Measurements from ENCODE around the gene LAMC3. TPM values are rescaled to one million over a fixed set of nuclear protein-coding genes. Genes with fewer than 3 reads are reported as not detected.

Gene LAMC3
- total and polyA plus RNA-seq, 9 of the 15 experiments (the other 6 are each of a cell fraction or from before 2014, with no cell fraction given) = 0.10 TPM; not detected in 8

GRCh38 chr9:131038256-131039128, 29.5 kb downstream of the LAMC3 start:
- Histone ChIP-seq H3K4me2 (ENCODE audit: insufficient read depth, low read length) (no peak overlapping the region), H3K27me3 (ENCODE audit: control insufficient read depth in 2 of 2, insufficient read depth in 2 of 2, low read length in 2 of 2) (peaks cover 86 to 98% of the 10 kb centered on the region in 2 experiments), H3K27ac (ENCODE audit: extremely low read depth, low read depth, low read length) (no peak overlapping the region), H3K4me1 (replicated peaks in 1 of 2; ENCODE audit: control insufficient read depth in 2 of 2, insufficient read depth in 2 of 2, low read length in 2 of 2) (peaks cover 0 to 30% of the 10 kb centered on the region in 2 experiments; a peak in 2 of 5 replicates), H2AFZ (ENCODE audit: low read depth, low read length) (no peak overlapping the region), H3K36me3 (ENCODE audit: control insufficient read depth, insufficient read depth, low read length) (no peaks in the 10 kb centered on the region), H3K4me3 (no peak overlapping the region), H3K9ac (ENCODE audit: insufficient read depth in 1 of 2, low read depth in 2 of 2, low read length in 2 of 2) (peak overlapping the region in 1 of 2 experiments; percentile 27; a peak in 1 of 4 replicates), H3K9me1 (ENCODE audit: control insufficient read depth, insufficient read depth, low read length) (peaks cover 13% of the 10 kb centered on the region), H3K9me3 (replicated peaks; ENCODE audit: control insufficient read depth, insufficient read depth, low read depth, low read length) (0 out of 2 replicates have a peak, but pooled peaks cover 2% of the 10 kb centered on the region), H3K79me2 (ENCODE audit: control insufficient read depth, insufficient read depth, low read length) (no peaks in the 10 kb centered on the region), H4K20me1 (replicated peaks; ENCODE audit: control insufficient read depth, insufficient read depth, low read length) (peaks cover 60% of the 10 kb centered on the region)
- ATAC-seq (0 out of 3 replicates have a peak, but pooled peaks have one; percentile 1), DNase-seq (ENCODE audit: extremely low read depth in 1 of 4, low spot score in 3 of 4) (peak in 2 of 4 experiments; percentile 61 to 68), FAIRE-seq (no peak)
- in situ Hi-C loops (cut with MboI) (loop anchor here (10.0 kb wide), 1 partner anchor 334 kb away; no protein-coding TSS in a partner anchor), intact Hi-C loops (cut with micrococcal nuclease) (no loop called here)
- ChIA-PET POLR2A (interaction anchor here (0.5 to 99.3 kb wide), 17 partner anchors 8 to 708 kb away, joined by 3 to 3336 read pairs (median 5); partner anchors contain the start of genes AIF1L and NUP214), CTCF (ENCODE audit: low intra/inter-chr PET ratio) (interaction anchor here (0.6 to 0.9 kb wide), 2 partner anchors 9 to 97 kb away, joined by 3 to 5 read pairs; no protein-coding TSS in a partner anchor)
- no TSS peak for BruUV-seq (replicated peaks)
- WGBS (ENCODE audit: insufficient coverage, low coverage, missing lambda C conversion rate) = under 1% methylated on average over 19 of the region's 19 CpGs
- TF ChIP-seq E2F1 (CRISPR knock-in tag; IDR thresholded peaks at IDR 0.05) (peak; percentile 47; the same call in 1 of the 2 replicates), HMGXB4 (CRISPR knock-in tag; IDR thresholded peaks at IDR 0.05) (peak; percentile 24; the same call in 1 of the 2 replicates), ZBED1 (IDR thresholded peaks at IDR 0.05) (no peak), ATF3 (IDR thresholded peaks at IDR 0.05) (no peak), ATF3 (CRISPR knock-in tag; conservative IDR thresholded peaks at IDR 0.05) (0 out of 2 replicates have a peak, but pooled peaks have one; percentile 28)

Measured in K562 (cell line).